Stimulated activated naive CD8-positive, alpha-beta T cell treated with anti-CD3 and anti-CD28 coated beads, Interleukin-15, Interleukin-2, amounts not matched to agents 100 ng/mL and 50 ng/mL, for 24 hours (primary cell): ENCODE measurements around the gene ADGRV1.
"Not testable (repeated sequence)": the region's sequence is repeated elsewhere in the genome, so short reads cannot be mapped to it uniquely, and the experiment has no call there.

Experiments
- H3K27ac Mint-ChIP-seq: one replicate; pipeline ENCODE4 v1.8.0; 2021; ENCODE audit warnings: mild to moderate bottlenecking, mixed read lengths
- H3K27me3 Mint-ChIP-seq: one replicate; pipeline ENCODE4 v1.8.0; 2021; ENCODE audit warnings: mixed read lengths
- H3K36me3 Mint-ChIP-seq: one replicate; pipeline ENCODE4 v1.8.0; 2021; ENCODE audit warnings: low read depth, mixed read lengths
- H3K4me1 Mint-ChIP-seq: one replicate; pipeline ENCODE4 v1.8.0; 2021; ENCODE audit warnings: low read depth, mixed read lengths
- H3K4me3 Mint-ChIP-seq: one replicate; pipeline ENCODE4 v1.8.0; 2021; ENCODE audit warnings: mild to moderate bottlenecking, mixed read lengths
- H3K9me3 Mint-ChIP-seq: one replicate; pipeline ENCODE4 v1.8.0; 2021; ENCODE audit warnings: mixed read lengths

Gene ADGRV1

GRCh38 chr5:90955001-90955635, 396.5 kb downstream of the ADGRV1 start:
- Mint-ChIP-seq H3K4me1 (peaks cover 8% of the 10 kb centered on the region), H3K36me3 (no peaks in the 10 kb centered on the region), H3K9me3 (no peaks in the 10 kb centered on the region), H3K27me3 (peaks cover 20% of the 10 kb centered on the region), H3K27ac (no peak overlapping the region), H3K4me3 (no peak overlapping the region)

- no peak overlapping the region for H3K27ac Mint-ChIP-seq
- no peaks in the 10 kb centered on the region for H3K9me3 Mint-ChIP-seq
- peak overlapping the region; percentile 37 for H3K4me3 Mint-ChIP-seq
- no peaks in the 10 kb centered on the region for H3K36me3 Mint-ChIP-seq
- peaks cover 8% of the 10 kb centered on the region for H3K4me1 Mint-ChIP-seq
- peaks cover 20% of the 10 kb centered on the region for H3K27me3 Mint-ChIP-seq
These were observed 398.0 kb downstream of the ADGRV1 start for GRCh38 chr5:90956511-90957097.

GRCh38 chr5:90957906-90958305, 399.3 kb downstream of the ADGRV1 start:
- no peaks in the 10 kb centered on the region for H3K36me3 Mint-ChIP-seq
- H3K27ac Mint-ChIP-seq: no peak overlapping the region
- H3K4me1 Mint-ChIP-seq: peaks cover 8% of the 10 kb centered on the region
- H3K4me3 Mint-ChIP-seq: no peak overlapping the region
- H3K27me3 Mint-ChIP-seq: peaks cover 10% of the 10 kb centered on the region
- no peaks in the 10 kb centered on the region for H3K9me3 Mint-ChIP-seq

GRCh38 chr5:90959262-90959661, 400.7 kb downstream of the ADGRV1 start:
- Mint-ChIP-seq H3K27ac (no peak overlapping the region), H3K9me3 (no peaks in the 10 kb centered on the region), H3K27me3 (peaks cover 13% of the 10 kb centered on the region), H3K36me3 (no peaks in the 10 kb centered on the region), H3K4me3 (no peak overlapping the region), H3K4me1 (peaks cover 8% of the 10 kb centered on the region)

- no peaks in the 10 kb centered on the region for H3K36me3 Mint-ChIP-seq
- no peaks in the 10 kb centered on the region for H3K9me3 Mint-ChIP-seq
- peaks cover 10% of the 10 kb centered on the region for H3K4me1 Mint-ChIP-seq
- no peak overlapping the region for H3K27ac Mint-ChIP-seq
- H3K4me3 Mint-ChIP-seq: no peak overlapping the region
- H3K27me3 Mint-ChIP-seq: peaks cover 17% of the 10 kb centered on the region
These were observed 403.9 kb downstream of the ADGRV1 start for GRCh38 chr5:90962481-90962880.

- Mint-ChIP-seq H3K4me3 (peak overlapping the region; percentile 0), H3K36me3 (no peaks in the 10 kb centered on the region), H3K27me3 (peaks cover 11% of the 10 kb centered on the region), H3K27ac (peak overlapping the region; percentile 54), H3K4me1 (peaks cover 16% of the 10 kb centered on the region), H3K9me3 (no peaks in the 10 kb centered on the region)
These were observed 406.6 kb downstream of the ADGRV1 start for GRCh38 chr5:90965110-90965685.

GRCh38 chr5:90967443-90967842, 408.8 kb downstream of the ADGRV1 start:
- H3K4me3 Mint-ChIP-seq: no peak overlapping the region
- H3K4me1 Mint-ChIP-seq: peaks cover 16% of the 10 kb centered on the region
- no peaks in the 10 kb centered on the region for H3K9me3 Mint-ChIP-seq
- peaks cover 12% of the 10 kb centered on the region for H3K27me3 Mint-ChIP-seq
- no peak overlapping the region for H3K27ac Mint-ChIP-seq
- no peaks in the 10 kb centered on the region for H3K36me3 Mint-ChIP-seq

- Mint-ChIP-seq H3K36me3 (no peaks in the 10 kb centered on the region), H3K4me1 (peaks cover 16% of the 10 kb centered on the region), H3K4me3 (no peak overlapping the region), H3K27ac (no peak overlapping the region), H3K27me3 (peaks cover 14% of the 10 kb centered on the region), H3K9me3 (no peaks in the 10 kb centered on the region)
These were observed 409.3 kb downstream of the ADGRV1 start for GRCh38 chr5:90967851-90968250.

- no peaks in the 10 kb centered on the region for H3K9me3 Mint-ChIP-seq
- H3K27me3 Mint-ChIP-seq: peaks cover 15% of the 10 kb centered on the region
- H3K36me3 Mint-ChIP-seq: no peaks in the 10 kb centered on the region
- no peak overlapping the region for H3K4me3 Mint-ChIP-seq
- no peak overlapping the region for H3K27ac Mint-ChIP-seq
- H3K4me1 Mint-ChIP-seq: peaks cover 16% of the 10 kb centered on the region
These were observed 409.7 kb downstream of the ADGRV1 start for GRCh38 chr5:90968319-90968718.

- Mint-ChIP-seq H3K27me3 (peaks cover 16% of the 10 kb centered on the region), H3K4me1 (peaks cover 11% of the 10 kb centered on the region)
- H3K9me3 Mint-ChIP-seq, H3K27ac Mint-ChIP-seq, H3K36me3 Mint-ChIP-seq, H3K4me3 Mint-ChIP-seq: not testable (repeated sequence)
These were observed 411.3 kb downstream of the ADGRV1 start for GRCh38 chr5:90969945-90970344.

- Mint-ChIP-seq H3K9me3 (no peaks in the 10 kb centered on the region), H3K27ac (no peak overlapping the region), H3K36me3 (no peaks in the 10 kb centered on the region)
These were observed 422.6 kb downstream of the ADGRV1 start for GRCh38 chr5:90981177-90981576.

GRCh38 chr5:90981821-90982220, 423.2 kb downstream of the ADGRV1 start:
- no peak overlapping the region for H3K4me3 Mint-ChIP-seq
- H3K4me1 Mint-ChIP-seq: no peaks in the 10 kb centered on the region
- no peaks in the 10 kb centered on the region for H3K36me3 Mint-ChIP-seq
- peaks cover 7% of the 10 kb centered on the region for H3K27me3 Mint-ChIP-seq
- H3K9me3 Mint-ChIP-seq: no peaks in the 10 kb centered on the region
- no peak overlapping the region for H3K27ac Mint-ChIP-seq

More at GRCh38 chr5:90981177-90981576, 422.6 kb downstream of the ADGRV1 start:
- H3K27me3 Mint-ChIP-seq: peaks cover 7% of the 10 kb centered on the region
- H3K4me3 Mint-ChIP-seq: no peak overlapping the region
- no peaks in the 10 kb centered on the region for H3K4me1 Mint-ChIP-seq

- Mint-ChIP-seq H3K27ac (no peak overlapping the region), H3K4me3 (no peak overlapping the region), H3K27me3 (peaks cover 7% of the 10 kb centered on the region), H3K9me3 (no peaks in the 10 kb centered on the region), H3K36me3 (no peaks in the 10 kb centered on the region), H3K4me1 (no peaks in the 10 kb centered on the region)
These were observed 424.0 kb downstream of the ADGRV1 start for GRCh38 chr5:90982576-90982975.

- Mint-ChIP-seq H3K36me3 (no peaks in the 10 kb centered on the region), H3K9me3 (no peaks in the 10 kb centered on the region), H3K4me1 (no peaks in the 10 kb centered on the region), H3K4me3 (no peak overlapping the region), H3K27ac (no peak overlapping the region), H3K27me3 (peaks cover 7% of the 10 kb centered on the region)
These were observed 424.6 kb downstream of the ADGRV1 start for GRCh38 chr5:90983148-90983547.

- Mint-ChIP-seq H3K4me3 (no peak overlapping the region), H3K9me3 (no peaks in the 10 kb centered on the region), H3K4me1 (no peaks in the 10 kb centered on the region)
These were observed 425.1 kb downstream of the ADGRV1 start for GRCh38 chr5:90983711-90984124.

More at GRCh38 chr5:90983711-90984124, 425.1 kb downstream of the ADGRV1 start:
- Mint-ChIP-seq H3K36me3 (no peaks in the 10 kb centered on the region), H3K27me3 (peaks cover 7% of the 10 kb centered on the region), H3K27ac (no peak overlapping the region)
